Stomach (tissue), 9 donors: Measurements from ENCODE around the gene HLA-DRA. TPM values are rescaled to one million over a fixed set of nuclear protein-coding genes. Genes with fewer than 3 reads are reported as not detected.

Experiments
- DNase-seq, 2 donors: peaks; one replicate each; pipeline versions ENCODE4 v3.0.0 to v3.0.0-alpha.2; 2013 to 2019
- H3K27ac ChIP-seq, 5 donors: fragments of 200-600 bp in 4 of 5; sonication (generic) in 4 of 5; one replicate each; pipeline ENCODE4 v1.5.1; 2013 to 2019; ENCODE audit warnings: mild to moderate bottlenecking in 1 of 5, moderate library complexity in 1 of 5
- H3K27me3 ChIP-seq, 3 donors: fragments of 200-600 bp; sonication (generic); one replicate each; pipeline ENCODE4 v1.5.1; 2017 to 2019; ENCODE audit warnings: mixed run types in 1 of 3
- H3K36me3 ChIP-seq, 4 donors: fragments of 200-600 bp; sonication (generic); 1 replicate in 3 of 4; 2 replicates in 1 of 4; pipeline ENCODE4 v1.5.1; 2016 to 2019
- H3K4me1 ChIP-seq, 4 donors: fragments of 200-600 bp; sonication (generic); one replicate each; pipeline ENCODE4 v1.5.1; 2016 to 2019
- H3K4me3 ChIP-seq, 4 donors: fragments of 200-600 bp; sonication (generic) in 3 of 4; one replicate each; pipeline ENCODE4 v1.5.1; 2016 to 2019; ENCODE audit warnings: mild to moderate bottlenecking in 1 of 4
- H3K9me3 ChIP-seq, 4 donors: fragments of 200-600 bp; sonication (generic); one replicate each; pipeline ENCODE4 v1.5.1; 2016 to 2019
- CTCF ChIP-seq, 7 experiments: fragments of 450-650 bp in 4 of 7; fragments of 200-600 bp in 3 of 7; sonication (generic) in 3 of 7; IDR thresholded peaks; one replicate each; pipeline ENCODE4 v1.5.1; 2016 to 2019; ENCODE audit warnings: antibody characterized with exemption in 7 of 7, control low read depth in 2 of 7, mild to moderate bottlenecking in 1 of 7
- EP300 ChIP-seq: sonication (generic); formaldehyde crosslinking; IDR thresholded peaks from one replicate; pipeline ENCODE4 v1.6.1; 2017; ENCODE audit warnings: antibody characterized with exemption
- POLR2A ChIP-seq, 4 donors: fragments of 450-650 bp; IDR thresholded peaks; one replicate each; pipeline ENCODE4 v1.6.1; 2016; ENCODE audit warnings: antibody characterized with exemption in 4 of 4, control low read depth in 2 of 4, mild to moderate bottlenecking in 1 of 4, moderate library complexity in 1 of 4
- POLR2AphosphoS5 ChIP-seq, 3 donors: sonication (generic); formaldehyde crosslinking; IDR thresholded peaks; one replicate each; pipeline ENCODE4 v1.6.1; 2016; ENCODE audit warnings: antibody characterized with exemption in 3 of 3
- WGBS, 5 donors: extraction: QIAGEN DNeasy Blood & Tissue Kit in 3 of 5; methylation state at CpG; one replicate each; pipeline versions ENCODE4 v1.1.5 to v1.1.7; 2013 to 2018; 5-methylcytosine and 5-hydroxymethylcytosine counted together
- intact Hi-C: fragments of 100-400 bp; cut with DNase I; formaldehyde crosslinking; loops from one replicate; pipeline ENCODE4 v1.15.1; 2023; ENCODE audit warnings: low total_unique reads
- polyA plus RNA-seq, 3 donors: library from polyadenylated mRNA; stranded (reverse); fragments of 200-250 nt; gene quantifications; one replicate each; pipeline ENCODE4 v1.2.3, GENCODE V29; 2013
- total RNA-seq, 5 donors: library from RNA; depleted of rRNA; stranded (reverse); fragments of >200 nt; gene quantifications; one replicate each; pipeline versions ENCODE4 v1.1.0 to v1.2.3, GENCODE V29; 2014 to 2016
- donor health status: healthy with polysubstance abuse.
- donor health status: Bipolar disorder and iron deficiency.
- donor health status: healthy.

The HLA-DRA gene
- total and polyA plus RNA-seq, 8 donors, result 25.8 to 252 (median 92.7) TPM

- WGBS, 5 donors, result 72 to 79% (median 76%) methylated on average over 9 of the region's 9 CpGs
- no peak for DNase-seq
- Histone ChIP-seq H3K4me3 (no peak overlapping the region), H3K9me3 (no peaks in the 10 kb centered on the region), H3K27me3 (peaks cover 0 to 75% (median 28%) of the 10 kb centered on the region in 3 donors), H3K36me3 (no peaks in the 10 kb centered on the region), H3K4me1 (peaks cover 0 to 14% (median 3%) of the 10 kb centered on the region in 4 donors), H3K27ac (no peak overlapping the region)
- intact Hi-C loops, result loop anchor here (5.0 to 10.0 kb wide), 2 partner anchors 167 to 386 kb away; no protein-coding TSS in a partner anchor
- TF ChIP-seq POLR2AphosphoS5 (IDR thresholded peaks at IDR 0.05) (no peak), POLR2A (IDR thresholded peaks at IDR 0.05) (no peak), CTCF (IDR thresholded peaks at IDR 0.05) (no peak), EP300 (no peak)
These were observed 27.9 kb upstream of the HLA-DRA start for GRCh38 chr6:32411566-32412327.

GRCh38 chr6:32413427-32414047 is 26.1 kb upstream of the HLA-DRA start:
- whole genome bisulfite sequencing, 5 donors, result 7 to 11% (median 9%) methylated on average over 11 of the region's 11 CpGs
- peaks cover 0 to 67% (median 24%) of the 10 kb centered on the region in 3 donors for H3K27me3 ChIP-seq

GRCh38 chr6:32415521-32416019 is 24.1 kb upstream of the HLA-DRA start:
- Histone ChIP-seq H3K27me3 (peaks cover 0 to 76% (median 24%) of the 10 kb centered on the region in 3 donors), H3K9me3 (no peaks in the 10 kb centered on the region), H3K4me1 (peaks cover 0 to 14% (median 3%) of the 10 kb centered on the region in 4 donors), H3K27ac (no peak overlapping the region), H3K36me3 (no peaks in the 10 kb centered on the region), H3K4me3 (no peak overlapping the region)
- WGBS, 5 donors, result 7 to 13% (median 9%) methylated on average over 13 of the region's 13 CpGs
- TF ChIP-seq POLR2AphosphoS5 (IDR thresholded peaks at IDR 0.05) (no peak), CTCF (IDR thresholded peaks at IDR 0.05) (peak in 5 of 7 experiments; percentile 79 to 100 (median 96))
- peak; percentile 80 to 87 for DNase-seq
- intact Hi-C loops, result loop anchor here (5.0 to 10.0 kb wide), 2 partner anchors 171 to 282 kb away; no protein-coding TSS in a partner anchor

More at GRCh38 chr6:32413427-32414047, 26.1 kb upstream of the HLA-DRA start:
- intact Hi-C loops, result loop anchor here (5.0 to 10.0 kb wide), 2 partner anchors 169 to 384 kb away; no protein-coding TSS in a partner anchor
- Histone ChIP-seq H3K27ac (no peak overlapping the region), H3K4me1 (peaks cover 0 to 14% (median 3%) of the 10 kb centered on the region in 4 donors), H3K9me3 (no peaks in the 10 kb centered on the region), H3K4me3 (no peak overlapping the region), H3K36me3 (no peaks in the 10 kb centered on the region)
- TF ChIP-seq EP300, result no peak
- TF ChIP-seq CTCF (IDR thresholded peaks at IDR 0.05), result peak in 6 of 7 experiments; percentile 51 to 94 (median 93)
- peak; percentile 80 to 92 for DNase-seq

GRCh38 chr6:32416036-32416435 is 23.7 kb upstream of the HLA-DRA start:
- no peaks in the 10 kb centered on the region for H3K36me3 ChIP-seq
- H3K27ac ChIP-seq, result no peak overlapping the region
- DNase-seq, result no peak
- H3K4me1 ChIP-seq, result peaks cover 0 to 14% (median 3%) of the 10 kb centered on the region in 4 donors
- peaks cover 0 to 80% (median 26%) of the 10 kb centered on the region in 3 donors for H3K27me3 ChIP-seq
- H3K9me3 ChIP-seq, result no peaks in the 10 kb centered on the region
- no peak overlapping the region for H3K4me3 ChIP-seq
- intact Hi-C loops, result loop anchor here (5.0 to 10.0 kb wide), 2 partner anchors 171 to 281 kb away; no protein-coding TSS in a partner anchor
- WGBS, 5 donors, result 70 to 82% (median 74%) methylated on average over 3 of the region's 3 CpGs
- no peak for TF ChIP-seq POLR2AphosphoS5 (IDR thresholded peaks at IDR 0.05)
- TF ChIP-seq POLR2A (IDR thresholded peaks at IDR 0.05), result no peak
- no peak for TF ChIP-seq EP300
- no peak for TF ChIP-seq CTCF (IDR thresholded peaks at IDR 0.05)
